ENCODE measurements around the gene PTGER1.

DNA sequence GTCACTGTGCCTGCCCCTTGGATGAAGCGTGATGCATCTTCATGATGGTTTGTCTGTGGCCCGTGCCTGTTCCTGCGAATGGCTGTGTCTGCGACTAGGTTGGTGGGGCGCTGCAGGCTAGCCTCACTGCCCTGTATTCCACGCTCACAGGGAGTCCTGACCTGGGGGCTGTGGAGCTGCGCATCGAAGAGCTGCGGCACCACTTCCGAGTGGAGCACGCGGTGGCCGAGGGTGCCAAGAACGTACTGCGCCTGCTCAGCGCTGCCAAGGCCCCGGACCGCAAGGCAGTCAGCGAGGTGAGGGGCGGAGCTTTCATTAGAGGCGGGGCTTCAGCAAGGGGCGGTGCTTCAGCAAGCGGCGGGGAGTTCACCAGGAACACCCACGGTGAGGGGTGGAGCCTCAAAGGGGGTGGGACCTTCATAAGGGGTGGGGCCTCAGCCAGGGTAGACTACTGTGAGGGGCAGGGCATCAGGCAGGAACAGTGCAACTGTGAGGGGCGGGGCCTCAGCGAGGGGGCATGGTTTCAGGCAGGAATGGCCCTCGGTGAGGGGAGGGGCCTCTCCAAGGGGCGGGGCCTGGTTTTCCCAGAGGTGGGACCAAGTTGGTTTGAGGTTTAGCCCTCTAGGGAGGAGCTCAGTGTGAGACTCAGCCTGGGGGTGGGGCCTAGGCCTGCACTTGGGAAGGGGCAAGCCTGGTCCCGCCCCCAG, 24.8 kb downstream of the PTGER1 start:
- TF ChIP-seq, protein P1, sequence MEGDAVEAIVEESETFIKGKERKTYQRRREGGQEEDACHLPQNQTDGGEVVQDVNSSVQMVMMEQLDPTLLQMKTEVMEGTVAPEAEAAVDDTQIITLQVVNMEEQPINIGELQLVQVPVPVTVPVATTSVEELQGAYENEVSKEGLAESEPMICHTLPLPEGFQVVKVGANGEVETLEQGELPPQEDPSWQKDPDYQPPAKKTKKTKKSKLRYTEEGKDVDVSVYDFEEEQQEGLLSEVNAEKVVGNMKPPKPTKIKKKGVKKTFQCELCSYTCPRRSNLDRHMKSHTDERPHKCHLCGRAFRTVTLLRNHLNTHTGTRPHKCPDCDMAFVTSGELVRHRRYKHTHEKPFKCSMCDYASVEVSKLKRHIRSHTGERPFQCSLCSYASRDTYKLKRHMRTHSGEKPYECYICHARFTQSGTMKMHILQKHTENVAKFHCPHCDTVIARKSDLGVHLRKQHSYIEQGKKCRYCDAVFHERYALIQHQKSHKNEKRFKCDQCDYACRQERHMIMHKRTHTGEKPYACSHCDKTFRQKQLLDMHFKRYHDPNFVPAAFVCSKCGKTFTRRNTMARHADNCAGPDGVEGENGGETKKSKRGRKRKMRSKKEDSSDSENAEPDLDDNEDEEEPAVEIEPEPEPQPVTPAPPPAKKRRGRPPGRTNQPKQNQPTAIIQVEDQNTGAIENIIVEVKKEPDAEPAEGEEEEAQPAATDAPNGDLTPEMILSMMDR (IDR thresholded peaks at IDR 0.05) = no peak
- no peak for TF ChIP-seq POLR2A (IDR thresholded peaks at IDR 0.05)

Measured in breast epithelium (tissue), 3 donors.